Thymus (tissue), 11 donors: Measurements from ENCODE around the gene C5orf47. TPM values are rescaled to one million over a fixed set of nuclear protein-coding genes. Genes with fewer than 3 reads are reported as not detected.
A peak's percentile ranks its signal among the peaks of the same experiment; 100 is the strongest.
"Not testable (repeated sequence)": the region's sequence is repeated elsewhere in the genome, so short reads cannot be mapped to it uniquely, and the experiment has no call there.

Experiments
- DNase-seq, 9 donors: peaks; one replicate each; pipeline ENCODE4 v3.0.0-alpha.2; 2013; ENCODE audit warnings: low spot score in 9 of 9, low read depth in 6 of 9, missing footprints in 1 of 9
- H3K27ac ChIP-seq, 2 donors: one replicate each; pipeline ENCODE4 v1.5.1; 2013; ENCODE audit warnings: control low read depth in 1 of 2, low read depth in 1 of 2, low read length in 1 of 2, mild to moderate bottlenecking in 1 of 2, moderate library complexity in 1 of 2
- H3K27me3 ChIP-seq, 2 donors: one replicate each; pipeline ENCODE4 v1.5.1; 2013; ENCODE audit warnings: low read length in 1 of 2; ENCODE audit not compliant: control insufficient read depth in 2 of 2, insufficient read depth in 1 of 2
- H3K36me3 ChIP-seq, 2 donors: one replicate each; pipeline ENCODE4 v1.5.1; 2013; ENCODE audit warnings: low read length in 1 of 2, mild to moderate bottlenecking in 1 of 2, moderate library complexity in 1 of 2; ENCODE audit not compliant: control insufficient read depth in 2 of 2, insufficient read depth in 2 of 2
- H3K4me1 ChIP-seq, 2 donors: one replicate each; pipeline ENCODE4 v1.5.1; 2013; ENCODE audit warnings: low read length in 2 of 2; ENCODE audit not compliant: control insufficient read depth in 2 of 2, insufficient read depth in 2 of 2
- H3K4me3 ChIP-seq, 2 donors: one replicate each; pipeline ENCODE4 v1.5.1; 2013; ENCODE audit warnings: low read length in 2 of 2, control low read depth in 1 of 2, mild to moderate bottlenecking in 1 of 2
- H3K9me3 ChIP-seq, 2 donors: one replicate each; pipeline ENCODE4 v1.5.1; 2013; ENCODE audit warnings: low read length in 1 of 2, mild to moderate bottlenecking in 1 of 2; ENCODE audit not compliant: control insufficient read depth in 2 of 2, insufficient read depth in 1 of 2
- WGBS: extraction: QIAGEN DNeasy Blood & Tissue Kit; methylation state at CpG from one replicate; pipeline ENCODE4 v1.1.7; 2013; 5-methylcytosine and 5-hydroxymethylcytosine counted together
- polyA plus RNA-seq: library from polyadenylated mRNA; stranded (reverse); fragments of 200-250 nt; gene quantifications from one replicate; pipeline ENCODE4 v1.2.3, GENCODE V29; 2013
- total RNA-seq: library from RNA; stranded (reverse); fragments of 120-200 nt; gene quantifications from one replicate; pipeline ENCODE4 v1.2.4, GENCODE V29; 2013
- donor health status: healthy.

C5orf47 gene
- total and polyA plus RNA-seq, 2 donors, result under 0.01 to 0.14 TPM

- Histone ChIP-seq H3K36me3 (no peaks in the 10 kb centered on the region), H3K4me1 (no peaks in the 10 kb centered on the region), H3K27ac (no peak overlapping the region), H3K27me3 (no peaks in the 10 kb centered on the region), H3K9me3 (no peaks in the 10 kb centered on the region), H3K4me3 (no peak overlapping the region)
- 92% methylated on average over 1 of the region's 1 CpG for WGBS
- no peak for DNase-seq
Measured at GRCh38 chr5:174010365-174010764, 21.4 kb downstream of the C5orf47 start.

- no peak overlapping the region for H3K27ac ChIP-seq
Measured at GRCh38 chr5:174011441-174011840, 22.5 kb downstream of the C5orf47 start.

GRCh38 chr5:174020069-174020927 lies 31.3 kb downstream of the C5orf47 start:
- not testable (repeated sequence) for H3K4me3 ChIP-seq, H3K4me1 ChIP-seq, H3K27me3 ChIP-seq, H3K27ac ChIP-seq, H3K9me3 ChIP-seq, H3K36me3 ChIP-seq
- peak in 1 of 9 donors; percentile 2 for DNase-seq
- 89% methylated on average over 13 of the region's 19 CpGs for WGBS

More at GRCh38 chr5:174011441-174011840, 22.5 kb downstream of the C5orf47 start:
- Histone ChIP-seq H3K4me3 (no peak overlapping the region), H3K27me3 (no peaks in the 10 kb centered on the region), H3K9me3 (no peaks in the 10 kb centered on the region), H3K4me1 (no peaks in the 10 kb centered on the region), H3K36me3 (no peaks in the 10 kb centered on the region)
- no peak for DNase-seq
- WGBS, result 86% methylated on average over 3 of the region's 3 CpGs

DNA sequence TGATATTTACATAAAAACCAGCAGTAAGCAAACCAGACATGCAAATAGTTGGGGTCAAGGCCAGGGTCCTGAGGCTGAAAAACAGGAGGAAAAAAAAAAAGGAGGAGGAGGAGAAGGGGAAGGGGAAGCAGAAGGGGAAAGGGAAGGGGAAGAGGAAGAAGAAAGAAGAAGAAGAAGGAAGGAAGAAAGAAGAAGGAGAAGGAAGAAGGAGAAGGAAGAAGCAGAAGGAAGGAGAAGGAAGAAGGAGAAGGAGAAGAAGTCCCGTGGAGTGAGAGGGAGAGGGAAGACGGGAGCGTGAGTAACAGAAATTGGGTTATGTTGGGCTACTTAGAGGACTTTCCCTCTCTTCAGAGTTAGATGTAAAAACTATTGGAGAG lies 31.9 kb downstream of the C5orf47 start:
- 80% methylated on average over 3 of the region's 3 CpGs for WGBS
- DNase-seq, result no peak
- Histone ChIP-seq H3K4me1 (no peaks in the 10 kb centered on the region), H3K36me3 (no peaks in the 10 kb centered on the region), H3K27ac (no peak overlapping the region), H3K4me3 (no peak overlapping the region), H3K27me3 (no peaks in the 10 kb centered on the region), H3K9me3 (no peaks in the 10 kb centered on the region)

DNA sequence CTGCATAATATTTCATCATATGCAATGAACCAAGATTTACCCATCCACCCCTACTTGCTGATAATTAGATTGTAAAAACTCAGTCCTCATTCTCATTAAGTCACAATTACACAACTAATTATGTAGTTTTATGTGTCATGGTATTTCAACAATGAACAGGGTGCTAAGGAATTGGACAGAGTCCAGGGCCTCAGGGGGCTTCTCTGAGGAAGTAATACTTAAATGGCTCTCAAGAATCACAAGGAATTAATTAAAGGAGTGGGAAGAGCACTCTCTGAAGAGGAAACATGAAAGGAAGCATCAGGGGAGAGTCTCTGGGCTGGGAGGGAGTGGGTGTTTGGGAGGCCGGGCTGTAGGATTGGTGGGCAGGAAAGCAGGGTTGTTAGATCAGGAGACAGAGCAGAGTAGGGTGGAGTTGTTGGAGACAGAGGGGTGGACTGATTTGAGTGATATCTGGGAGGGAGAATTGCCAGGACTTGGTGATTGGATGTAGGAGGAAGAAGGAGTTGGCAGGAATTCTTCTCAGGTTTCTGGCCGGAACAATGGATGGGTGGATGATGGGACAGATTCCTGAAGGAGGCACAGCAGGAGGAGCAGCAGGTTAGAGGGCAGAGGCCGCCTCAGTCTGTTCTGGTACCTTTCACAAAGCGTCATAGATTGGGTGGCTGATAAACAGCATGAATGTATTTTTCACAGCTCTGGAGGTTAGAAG lies 33.6 kb downstream of the C5orf47 start:
- no peaks in the 10 kb centered on the region for H3K27me3 ChIP-seq
- 78% methylated on average over 4 of the region's 4 CpGs for WGBS
- H3K4me1 ChIP-seq, result no peaks in the 10 kb centered on the region
- no peaks in the 10 kb centered on the region for H3K9me3 ChIP-seq
- H3K4me3 ChIP-seq, result no peak overlapping the region
- H3K27ac ChIP-seq, result no peak overlapping the region
- H3K36me3 ChIP-seq, result no peaks in the 10 kb centered on the region
- no peak for DNase-seq

DNA sequence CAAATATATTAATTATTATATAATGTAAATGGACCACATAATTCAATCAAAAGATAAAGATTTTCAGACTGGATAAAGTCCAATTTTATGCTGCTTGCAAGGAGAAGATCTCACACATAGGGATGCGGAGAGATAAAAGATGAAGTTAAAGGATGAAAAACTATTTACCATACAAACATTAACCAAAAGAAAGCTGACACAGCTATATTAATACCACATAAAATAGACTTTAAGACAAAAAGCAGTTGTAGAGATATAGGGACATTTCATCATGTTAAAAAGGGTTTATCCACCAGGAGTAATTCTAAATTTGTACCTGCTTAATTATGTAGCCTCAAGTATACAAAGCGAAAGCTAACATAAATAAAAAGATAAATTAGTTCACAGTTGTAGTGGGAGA lies 41.3 kb downstream of the C5orf47 start:
- Histone ChIP-seq H3K27me3 (no peaks in the 10 kb centered on the region), H3K9me3 (peaks cover 0 to 5% of the 10 kb centered on the region in 2 donors), H3K27ac (no peak overlapping the region), H3K36me3 (no peaks in the 10 kb centered on the region), H3K4me1 (no peaks in the 10 kb centered on the region), H3K4me3 (no peak overlapping the region)
- WGBS, result 94% methylated on average over 2 of the region's 2 CpGs
- no peak for DNase-seq

DNA sequence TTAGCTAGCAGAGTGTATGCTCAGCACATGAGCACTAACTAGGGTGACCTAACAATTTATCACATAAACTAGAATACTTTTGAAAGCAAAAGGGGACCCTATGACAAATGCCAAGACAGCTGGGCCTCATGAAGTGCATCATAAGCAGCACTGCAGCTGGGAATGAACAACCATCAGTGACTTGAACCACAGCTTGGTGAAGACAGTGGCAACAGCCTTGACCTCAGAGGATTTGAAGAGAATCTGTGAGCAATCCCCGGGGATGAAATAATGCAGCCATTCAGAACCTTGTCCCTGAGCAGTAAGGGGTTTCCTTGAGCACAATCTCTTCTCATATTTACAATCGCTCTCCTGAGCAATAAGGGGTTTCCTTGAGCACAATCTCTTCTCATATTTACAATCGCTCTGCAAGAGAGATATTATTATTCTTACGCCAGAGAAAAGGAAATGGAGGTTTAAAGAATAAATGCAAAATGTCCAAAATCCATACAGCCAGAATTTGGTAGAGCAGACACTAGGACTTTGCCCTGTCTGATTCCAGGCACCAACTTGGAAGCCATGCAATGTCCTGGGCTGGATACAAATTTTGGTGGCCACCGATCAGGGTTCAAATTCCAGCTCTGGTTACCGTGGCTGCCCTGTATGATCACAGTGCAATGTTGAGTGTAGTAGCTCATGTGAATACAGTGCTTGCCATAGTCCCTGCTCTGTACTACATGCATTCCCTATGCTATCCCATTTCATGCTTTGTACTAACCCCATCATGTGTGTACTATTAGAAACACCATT lies 55.7 kb downstream of the C5orf47 start:
- no peak overlapping the region for H3K27ac ChIP-seq
- WGBS, result 92% methylated on average over 6 of the region's 6 CpGs

DNA sequence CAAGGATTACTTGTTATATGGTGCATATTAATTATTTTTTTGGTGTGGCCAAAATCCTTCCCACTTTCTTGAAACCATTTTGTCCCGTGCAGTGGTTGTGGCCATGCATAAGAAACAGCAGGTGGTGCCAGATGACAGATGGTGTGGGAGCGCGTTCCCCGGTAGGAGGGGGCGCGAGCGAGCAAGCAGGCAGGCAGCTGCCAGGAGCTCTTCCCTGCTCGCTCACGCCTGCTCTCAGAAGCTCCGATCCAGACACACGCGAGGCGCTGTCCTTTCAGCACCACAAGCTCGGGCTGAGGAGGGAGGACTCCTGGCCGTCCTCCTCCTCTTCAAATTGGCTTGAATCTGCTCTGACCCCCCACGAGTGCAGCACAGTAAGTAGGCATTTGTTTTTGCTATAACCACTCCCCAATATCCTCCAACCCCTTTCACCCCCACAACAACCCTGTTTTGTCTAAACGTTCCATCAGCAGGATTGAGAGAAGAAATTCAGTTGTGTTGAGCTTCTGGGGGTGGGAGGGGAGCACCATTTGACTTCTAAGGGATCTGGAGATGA lies 56.6 kb downstream of the C5orf47 start, which contains the start of gene NSG2:
Gene NSG2, plus strand, starts transcription at position 237 of the 556 bp plus-strand sequence. CDS start 1,050 bp downstream, outside the sequence.
- H3K36me3 ChIP-seq, result no peaks in the 10 kb centered on the region
- H3K4me1 ChIP-seq, result no peaks in the 10 kb centered on the region
- 6% methylated on average over 17 of the region's 17 CpGs for WGBS
- no peaks in the 10 kb centered on the region for H3K27me3 ChIP-seq
- no peaks in the 10 kb centered on the region for H3K9me3 ChIP-seq
- H3K4me3 ChIP-seq, result no peak within 1 kb of the TSS
- DNase-seq, result peak; percentile 12 to 71 (median 41)
- no peak within 1 kb of the TSS for H3K27ac ChIP-seq

More for the DNA sequence above, 55.7 kb downstream of the C5orf47 start:
- Histone ChIP-seq H3K9me3 (no peaks in the 10 kb centered on the region), H3K4me3 (no peak overlapping the region), H3K36me3 (no peaks in the 10 kb centered on the region), H3K27me3 (no peaks in the 10 kb centered on the region), H3K4me1 (no peaks in the 10 kb centered on the region)
- DNase-seq, result no peak
